Liver (tissue), 9 donors: ENCODE data around the gene SLC6A18. TPM values are rescaled to one million over a fixed set of nuclear protein-coding genes. Genes with fewer than 3 reads are reported as not detected.

Experiments
- DNase-seq: peaks from one replicate; pipeline ENCODE4 v3.0.0-alpha.2; 2017; ENCODE audit warnings: low spot score
- H3K27ac ChIP-seq, 2 donors: one replicate each; pipeline ENCODE4 v1.7.0; 2013; ENCODE audit warnings: inconsistent platforms in 2 of 2, low read length in 2 of 2, control low read depth in 1 of 2, low read depth in 1 of 2, mild to moderate bottlenecking in 1 of 2
- H3K27me3 ChIP-seq, 4 donors: one replicate each; pipeline versions ENCODE4 v1.6.1 to v1.7.0; 2013; ENCODE audit warnings: low read length in 3 of 4, inconsistent platforms in 1 of 4, mild to moderate bottlenecking in 1 of 4, moderate library complexity in 1 of 4; ENCODE audit not compliant: control insufficient read depth in 4 of 4, insufficient read depth in 4 of 4
- H3K36me3 ChIP-seq, 4 donors: one replicate each; pipeline versions ENCODE4 v1.6.1 to v1.7.0; 2013; ENCODE audit warnings: low read length in 3 of 4, mild to moderate bottlenecking in 3 of 4, low read depth in 1 of 4, moderate library complexity in 1 of 4; ENCODE audit not compliant: control insufficient read depth in 4 of 4, insufficient read depth in 3 of 4
- H3K4me1 ChIP-seq, 4 donors: one replicate each; pipeline versions ENCODE4 v1.6.1 to v1.7.0; 2013; ENCODE audit warnings: low read length in 3 of 4, mild to moderate bottlenecking in 3 of 4, moderate library complexity in 1 of 4; ENCODE audit not compliant: control insufficient read depth in 4 of 4, insufficient read depth in 4 of 4
- H3K4me3 ChIP-seq, 3 donors: one replicate each; pipeline versions ENCODE4 v1.6.1 to v1.7.0; 2013; ENCODE audit warnings: low read length in 3 of 3, control low read depth in 1 of 3, low read depth in 1 of 3, mild to moderate bottlenecking in 1 of 3
- H3K9ac ChIP-seq, 2 donors: one replicate each; pipeline ENCODE4 v1.7.0; 2013; ENCODE audit warnings: low read length in 2 of 2, mild to moderate bottlenecking in 2 of 2, moderate library complexity in 2 of 2, control low read depth in 1 of 2, low read depth in 1 of 2
- H3K9me3 ChIP-seq, 4 donors: one replicate each; pipeline versions ENCODE4 v1.6.1 to v1.7.0; 2013; ENCODE audit warnings: low read length in 3 of 4; ENCODE audit not compliant: control insufficient read depth in 4 of 4
- ATF3 ChIP-seq: IDR thresholded peaks from 2 replicates; pipeline ENCODE4 v1.6.1; 2016; ENCODE audit warnings: antibody characterized with exemption
- EGR1 ChIP-seq, 2 donors: IDR thresholded peaks; 2 replicates each; pipeline ENCODE4 v1.6.1; 2016 to 2018; ENCODE audit warnings: antibody characterized with exemption in 2 of 2, low read depth in 2 of 2
- FOXA1 ChIP-seq: IDR thresholded peaks from 2 replicates; pipeline ENCODE4 v1.6.1; 2016; ENCODE audit warnings: antibody characterized with exemption
- FOXA2 ChIP-seq: IDR thresholded peaks from 2 replicates; pipeline ENCODE4 v1.6.1; 2016; ENCODE audit warnings: antibody characterized with exemption
- GABPA ChIP-seq, 2 donors: IDR thresholded peaks in 1 of 2; conservative IDR thresholded peaks in 1 of 2; 2 replicates each; pipeline ENCODE4 v1.6.1; 2016; ENCODE audit warnings: antibody characterized with exemption in 2 of 2, mild to moderate bottlenecking in 1 of 2, moderate library complexity in 1 of 2
- HNF4A ChIP-seq, 2 donors: conservative IDR thresholded peaks; 2 replicates each; pipeline ENCODE4 v1.6.1; 2016; ENCODE audit warnings: antibody characterized with exemption in 2 of 2, mild to moderate bottlenecking in 2 of 2
- HNF4G ChIP-seq: IDR thresholded peaks from 2 replicates; pipeline ENCODE4 v1.6.1; 2016; ENCODE audit warnings: antibody characterized with exemption
- JUND ChIP-seq, 2 donors: IDR thresholded peaks; 2 replicates each; pipeline ENCODE4 v1.6.1; 2016; ENCODE audit warnings: antibody characterized with exemption in 2 of 2
- MAX ChIP-seq: IDR thresholded peaks from 2 replicates; pipeline ENCODE4 v1.6.1; 2016; ENCODE audit warnings: antibody characterized with exemption
- NR2F2 ChIP-seq: IDR thresholded peaks from 2 replicates; pipeline ENCODE4 v1.6.1; 2016; ENCODE audit warnings: antibody characterized with exemption
- RAD21 ChIP-seq, 2 donors: IDR thresholded peaks; 2 replicates each; pipeline ENCODE4 v1.6.1; 2016; ENCODE audit warnings: antibody characterized with exemption in 2 of 2, mild to moderate bottlenecking in 2 of 2
- TAF1 ChIP-seq: conservative IDR thresholded peaks from 2 replicates; pipeline ENCODE4 v1.6.1; 2016; ENCODE audit warnings: antibody characterized with exemption, mild to moderate bottlenecking
- YY1 ChIP-seq: IDR thresholded peaks from 2 replicates; pipeline ENCODE4 v1.6.1; 2016; ENCODE audit warnings: antibody characterized with exemption, mild to moderate bottlenecking
- WGBS: extraction: QIAGEN DNeasy Blood & Tissue Kit; methylation state at CpG from one replicate; pipeline ENCODE4 v1.1.7; 2013; 5-methylcytosine and 5-hydroxymethylcytosine counted together
- polyA plus RNA-seq, 2 donors: library from polyadenylated mRNA; stranded (reverse) in 1 of 2; unstranded in 1 of 2; fragments of 200-250 nt in 1 of 2; fragments of >200 nt in 1 of 2; fragmentation: Nextera tagmentation in 1 of 2; extraction: Ambion mirVana in 1 of 2; gene quantifications; one replicate each; pipeline versions ENCODE4 v1.2.1 to v1.2.3, GENCODE V29; 2013 to 2015
- total RNA-seq, 2 donors: library from RNA; depleted of rRNA; stranded (reverse); fragments of >200 nt; gene quantifications; one replicate each; pipeline ENCODE4 v1.2.3, GENCODE V29; 2014
- TF ChIP-seq, protein P1 (sequence below): IDR thresholded peaks from 2 replicates; pipeline ENCODE4 v1.6.1; 2016; ENCODE audit warnings: antibody characterized with exemption
- TF ChIP-seq, protein P2 (sequence below): IDR thresholded peaks from 2 replicates; pipeline ENCODE4 v1.6.1; 2016; ENCODE audit warnings: antibody characterized with exemption, mild to moderate bottlenecking
- TF ChIP-seq, protein P3 (sequence below): fragments of 150-350 bp; IDR thresholded peaks from 2 replicates; pipeline ENCODE4 v1.5.1; 2017; ENCODE audit warnings: improper control_type of control experiment, low read depth, low read length; ENCODE audit not compliant: missing input control
- donor health status: healthy.
- donor health status: healthy.
- donor health status: healthy.
- donor health status: healthy.
- donor health status: healthy.

The SLC6A18 gene
- total and polyA plus RNA-seq, 4 donors = not detected

GRCh38 chr5:1214936-1215220, 10.3 kb upstream of the SLC6A18 start:
- TF ChIP-seq JUND (IDR thresholded peaks at IDR 0.05) = no peak
- TF ChIP-seq FOXA1 = no peak
- TF ChIP-seq, protein P1, sequence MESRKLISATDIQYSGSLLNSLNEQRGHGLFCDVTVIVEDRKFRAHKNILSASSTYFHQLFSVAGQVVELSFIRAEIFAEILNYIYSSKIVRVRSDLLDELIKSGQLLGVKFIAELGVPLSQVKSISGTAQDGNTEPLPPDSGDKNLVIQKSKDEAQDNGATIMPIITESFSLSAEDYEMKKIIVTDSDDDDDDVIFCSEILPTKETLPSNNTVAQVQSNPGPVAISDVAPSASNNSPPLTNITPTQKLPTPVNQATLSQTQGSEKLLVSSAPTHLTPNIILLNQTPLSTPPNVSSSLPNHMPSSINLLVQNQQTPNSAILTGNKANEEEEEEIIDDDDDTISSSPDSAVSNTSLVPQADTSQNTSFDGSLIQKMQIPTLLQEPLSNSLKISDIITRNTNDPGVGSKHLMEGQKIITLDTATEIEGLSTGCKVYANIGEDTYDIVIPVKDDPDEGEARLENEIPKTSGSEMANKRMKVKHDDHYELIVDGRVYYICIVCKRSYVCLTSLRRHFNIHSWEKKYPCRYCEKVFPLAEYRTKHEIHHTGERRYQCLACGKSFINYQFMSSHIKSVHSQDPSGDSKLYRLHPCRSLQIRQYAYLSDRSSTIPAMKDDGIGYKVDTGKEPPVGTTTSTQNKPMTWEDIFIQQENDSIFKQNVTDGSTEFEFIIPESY = no peak
- TF ChIP-seq HNF4G = no peak
- no peak for TF ChIP-seq RAD21 (IDR thresholded peaks at IDR 0.05)
- no peak for TF ChIP-seq FOXA2
- no peak for TF ChIP-seq ATF3
- no peak for TF ChIP-seq EGR1 (IDR thresholded peaks at IDR 0.05; ENCODE audit: low read depth in 2 of 2)
- TF ChIP-seq, protein P2, sequence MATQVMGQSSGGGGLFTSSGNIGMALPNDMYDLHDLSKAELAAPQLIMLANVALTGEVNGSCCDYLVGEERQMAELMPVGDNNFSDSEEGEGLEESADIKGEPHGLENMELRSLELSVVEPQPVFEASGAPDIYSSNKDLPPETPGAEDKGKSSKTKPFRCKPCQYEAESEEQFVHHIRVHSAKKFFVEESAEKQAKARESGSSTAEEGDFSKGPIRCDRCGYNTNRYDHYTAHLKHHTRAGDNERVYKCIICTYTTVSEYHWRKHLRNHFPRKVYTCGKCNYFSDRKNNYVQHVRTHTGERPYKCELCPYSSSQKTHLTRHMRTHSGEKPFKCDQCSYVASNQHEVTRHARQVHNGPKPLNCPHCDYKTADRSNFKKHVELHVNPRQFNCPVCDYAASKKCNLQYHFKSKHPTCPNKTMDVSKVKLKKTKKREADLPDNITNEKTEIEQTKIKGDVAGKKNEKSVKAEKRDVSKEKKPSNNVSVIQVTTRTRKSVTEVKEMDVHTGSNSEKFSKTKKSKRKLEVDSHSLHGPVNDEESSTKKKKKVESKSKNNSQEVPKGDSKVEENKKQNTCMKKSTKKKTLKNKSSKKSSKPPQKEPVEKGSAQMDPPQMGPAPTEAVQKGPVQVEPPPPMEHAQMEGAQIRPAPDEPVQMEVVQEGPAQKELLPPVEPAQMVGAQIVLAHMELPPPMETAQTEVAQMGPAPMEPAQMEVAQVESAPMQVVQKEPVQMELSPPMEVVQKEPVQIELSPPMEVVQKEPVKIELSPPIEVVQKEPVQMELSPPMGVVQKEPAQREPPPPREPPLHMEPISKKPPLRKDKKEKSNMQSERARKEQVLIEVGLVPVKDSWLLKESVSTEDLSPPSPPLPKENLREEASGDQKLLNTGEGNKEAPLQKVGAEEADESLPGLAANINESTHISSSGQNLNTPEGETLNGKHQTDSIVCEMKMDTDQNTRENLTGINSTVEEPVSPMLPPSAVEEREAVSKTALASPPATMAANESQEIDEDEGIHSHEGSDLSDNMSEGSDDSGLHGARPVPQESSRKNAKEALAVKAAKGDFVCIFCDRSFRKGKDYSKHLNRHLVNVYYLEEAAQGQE = no peak
- no peak for TF ChIP-seq GABPA (IDR thresholded peaks at IDR 0.05 in 1 of 2, conservative IDR thresholded peaks at IDR 0.05 in 1 of 2)
- no peak for TF ChIP-seq NR2F2
- no peak for TF ChIP-seq MAX
- TF ChIP-seq HNF4A (conservative IDR thresholded peaks at IDR 0.05) = no peak
- no peak for TF ChIP-seq YY1
- H3K4me1 ChIP-seq = no peaks in the 10 kb centered on the region
- H3K9me3 ChIP-seq = peaks cover 0 to 2% (median 0%) of the 10 kb centered on the region in 4 donors
- no peaks in the 10 kb centered on the region for H3K27me3 ChIP-seq
- 81% methylated on average over 2 of the region's 2 CpGs for WGBS
- H3K9ac ChIP-seq = no peak overlapping the region
- H3K36me3 ChIP-seq = no peaks in the 10 kb centered on the region
- no peak for DNase-seq
- H3K4me3 ChIP-seq = no peak overlapping the region
- no peak overlapping the region for H3K27ac ChIP-seq

- DNase-seq = no peak
- WGBS = 92% methylated on average over 23 of the region's 23 CpGs
Observed at GRCh38 chr5:1215320-1216096, 9.7 kb upstream of the SLC6A18 start.

More at GRCh38 chr5:1215320-1216096, 9.7 kb upstream of the SLC6A18 start:
- Histone ChIP-seq H3K27ac (no peak overlapping the region), H3K4me3 (no peak overlapping the region), H3K36me3 (no peaks in the 10 kb centered on the region), H3K4me1 (no peaks in the 10 kb centered on the region), H3K9me3 (peaks cover 0 to 2% (median 0%) of the 10 kb centered on the region in 4 donors), H3K9ac (no peak overlapping the region), H3K27me3 (no peaks in the 10 kb centered on the region)
- no peak for TF ChIP-seq FOXA1
- no peak for TF ChIP-seq HNF4A (conservative IDR thresholded peaks at IDR 0.05)
- no peak for TF ChIP-seq YY1
- no peak for TF ChIP-seq TAF1
- TF ChIP-seq, protein P3, sequence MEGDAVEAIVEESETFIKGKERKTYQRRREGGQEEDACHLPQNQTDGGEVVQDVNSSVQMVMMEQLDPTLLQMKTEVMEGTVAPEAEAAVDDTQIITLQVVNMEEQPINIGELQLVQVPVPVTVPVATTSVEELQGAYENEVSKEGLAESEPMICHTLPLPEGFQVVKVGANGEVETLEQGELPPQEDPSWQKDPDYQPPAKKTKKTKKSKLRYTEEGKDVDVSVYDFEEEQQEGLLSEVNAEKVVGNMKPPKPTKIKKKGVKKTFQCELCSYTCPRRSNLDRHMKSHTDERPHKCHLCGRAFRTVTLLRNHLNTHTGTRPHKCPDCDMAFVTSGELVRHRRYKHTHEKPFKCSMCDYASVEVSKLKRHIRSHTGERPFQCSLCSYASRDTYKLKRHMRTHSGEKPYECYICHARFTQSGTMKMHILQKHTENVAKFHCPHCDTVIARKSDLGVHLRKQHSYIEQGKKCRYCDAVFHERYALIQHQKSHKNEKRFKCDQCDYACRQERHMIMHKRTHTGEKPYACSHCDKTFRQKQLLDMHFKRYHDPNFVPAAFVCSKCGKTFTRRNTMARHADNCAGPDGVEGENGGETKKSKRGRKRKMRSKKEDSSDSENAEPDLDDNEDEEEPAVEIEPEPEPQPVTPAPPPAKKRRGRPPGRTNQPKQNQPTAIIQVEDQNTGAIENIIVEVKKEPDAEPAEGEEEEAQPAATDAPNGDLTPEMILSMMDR = no peak
- TF ChIP-seq EGR1 (IDR thresholded peaks at IDR 0.05; ENCODE audit: low read depth in 2 of 2) = no peak
- TF ChIP-seq, protein P1 = no peak
- no peak for TF ChIP-seq GABPA (IDR thresholded peaks at IDR 0.05 in 1 of 2, conservative IDR thresholded peaks at IDR 0.05 in 1 of 2)
- TF ChIP-seq MAX = no peak
